Naive thymus-derived CD4-positive, alpha-beta T cell (primary cell): ENCODE data around the gene RTL9. TPM values are rescaled to one million over a fixed set of nuclear protein-coding genes. Genes with fewer than 3 reads are reported as not detected.
A peak's percentile ranks its signal among the peaks of the same experiment; 100 is the strongest.
"Not testable (repeated sequence)": the region's sequence is repeated elsewhere in the genome, so short reads cannot be mapped to it uniquely, and the experiment has no call there.

Source experiments
- ATAC-seq: fragments of 150-1000 bp; cut with Tn5 transposase; 2 replicates; pipeline ENCODE4 v1.10.0; 2021; ENCODE audit warnings: mild to moderate bottlenecking, moderate library complexity
- CTCF ChIA-PET: fragments of 350-600 bp; sonication (Branson Sonifier 250); formaldehyde crosslinking; loops from one replicate; lab custom pipeline; 2021; ENCODE audit warnings: antibody characterized with exemption; lab: Charles Lee
- POLR2A ChIA-PET: fragments of 350-600 bp; sonication (Branson Sonifier 250); formaldehyde crosslinking; loops from one replicate; lab custom pipeline; 2021; ENCODE audit warnings: antibody characterized with exemption, inconsistent platforms; lab: Charles Lee
- DNase-seq, 9 donors: peaks; one replicate each; pipeline versions ENCODE4 v3.0.0 to v3.0.0-alpha.2; 2020 to 2022; ENCODE audit warnings: mixed read lengths in 1 of 9
- H3K27ac ChIP-seq: one replicate; pipeline ENCODE4 v1.7.0; 2013; ENCODE audit warnings: mild to moderate bottlenecking, low read depth, low read length, moderate library complexity
- H3K27me3 ChIP-seq, 2 donors: one replicate each; pipeline ENCODE4 v1.7.0; 2013; ENCODE audit warnings: low read length in 2 of 2, mild to moderate bottlenecking in 2 of 2, moderate library complexity in 2 of 2; ENCODE audit not compliant: control insufficient read depth in 2 of 2, insufficient read depth in 2 of 2
- H3K36me3 ChIP-seq, 3 experiments: 1 replicate in 2 of 3; 2 replicates in 1 of 3; pipeline ENCODE4 v1.7.0; 2013; ENCODE audit warnings: low read length in 3 of 3, mild to moderate bottlenecking in 3 of 3, moderate library complexity in 1 of 3; ENCODE audit not compliant: insufficient read depth in 3 of 3, control insufficient read depth in 2 of 3
- H3K4me1 ChIP-seq, 2 donors: one replicate each; pipeline ENCODE4 v1.7.0; 2013; ENCODE audit warnings: low read length in 2 of 2, mild to moderate bottlenecking in 2 of 2, moderate library complexity in 1 of 2; ENCODE audit not compliant: control insufficient read depth in 2 of 2, insufficient read depth in 2 of 2
- H3K4me3 ChIP-seq: 2 replicates; pipeline ENCODE4 v1.7.0; 2013; ENCODE audit warnings: mild to moderate bottlenecking, low read length
- H3K9me3 ChIP-seq, 3 experiments: 1 replicate in 2 of 3; 2 replicates in 1 of 3; pipeline ENCODE4 v1.7.0; 2013; ENCODE audit warnings: low read length in 3 of 3; ENCODE audit not compliant: control insufficient read depth in 2 of 3
- H3K27ac Mint-ChIP-seq, 9 donors: one replicate each; pipeline ENCODE4 v1.8.0; 2020 to 2022; ENCODE audit warnings: mixed read lengths in 9 of 9, mild to moderate bottlenecking in 8 of 9, moderate library complexity in 5 of 9, inconsistent platforms in 2 of 9
- H3K27me3 Mint-ChIP-seq, 5 donors: one replicate each; pipeline ENCODE4 v1.8.0; 2021 to 2022; ENCODE audit warnings: mixed read lengths in 5 of 5, mild to moderate bottlenecking in 1 of 5
- H3K36me3 Mint-ChIP-seq, 5 donors: one replicate each; pipeline ENCODE4 v1.8.0; 2020 to 2022; ENCODE audit warnings: mixed read lengths in 5 of 5, mild to moderate bottlenecking in 3 of 5, inconsistent platforms in 1 of 5
- H3K4me1 Mint-ChIP-seq, 7 donors: one replicate each; pipeline ENCODE4 v1.8.0; 2020 to 2022; ENCODE audit warnings: mixed read lengths in 7 of 7, mild to moderate bottlenecking in 3 of 7, inconsistent platforms in 1 of 7
- H3K4me3 Mint-ChIP-seq, 10 donors: one replicate each; pipeline ENCODE4 v1.8.0; 2020 to 2022; ENCODE audit warnings: mild to moderate bottlenecking in 10 of 10, mixed read lengths in 10 of 10, moderate library complexity in 6 of 10, inconsistent platforms in 2 of 10
- H3K9me3 Mint-ChIP-seq, 11 donors: one replicate each; pipeline ENCODE4 v1.8.0; 2020 to 2022; ENCODE audit warnings: mixed read lengths in 11 of 11, mild to moderate bottlenecking in 4 of 11, inconsistent platforms in 1 of 11, moderate library complexity in 1 of 11
- intact Hi-C, 2 donors: fragments of 100-400 bp; cut with micrococcal nuclease; formaldehyde crosslinking; loops; one replicate each; pipeline ENCODE4 v1.15.1; 2023
- polyA plus RNA-seq, 2 donors: library from polyadenylated mRNA; unstranded; fragments of 300-500 nt; fragmentation: Illumina TruSeq; gene quantifications; one replicate each; pipeline ENCODE4 v1.2.3, GENCODE V29; 2021
- total RNA-seq, 6 experiments: library from RNA in 5 of 6; stranded (reverse) in 5 of 6; gene quantifications; 1 replicate in 5 of 6; 2 replicates in 1 of 6; pipeline ENCODE4 v1.2.3 and lab custom pipeline; 2021 to 2026

Gene RTL9
- total and polyA plus RNA-seq, 7 experiments from 2014 or later: not detected

- H3K4me3 ChIP-seq: no peak overlapping the region
- Mint-ChIP-seq H3K36me3 (no peaks in the 10 kb centered on the region), H3K9me3 (no peaks in the 10 kb centered on the region), H3K27me3 (peaks cover 0 to 7% (median 0%) of the 10 kb centered on the region in 5 donors), H3K4me1 (no peaks in the 10 kb centered on the region), H3K4me3 (no peak overlapping the region), H3K27ac (no peak overlapping the region)
- ChIA-PET CTCF (interaction anchor here (0.8 to 1.5 kb wide), 2 partner anchors 240 to 242 kb away, joined by 3 to 5 read pairs; no protein-coding TSS in a partner anchor), POLR2A (no interaction called here)
- DNase-seq (no peak), ATAC-seq (no peak)
- no peak overlapping the region for H3K27ac ChIP-seq
- H3K27me3 ChIP-seq: no peaks in the 10 kb centered on the region
- no peaks in the 10 kb centered on the region for H3K9me3 ChIP-seq
- intact Hi-C loops: loop anchor here in 1 of 2 donors (2.0 kb wide), 1 partner anchor 240 kb away; no protein-coding TSS in a partner anchor
- no peaks in the 10 kb centered on the region for H3K4me1 ChIP-seq
- no peaks in the 10 kb centered on the region for H3K36me3 ChIP-seq
Observed at GRCh38 chrX:110401135-110401534, 42.5 kb downstream of the RTL9 start.

GRCh38 chrX:110402091-110402849, 43.6 kb downstream of the RTL9 start:
- no peaks in the 10 kb centered on the region for H3K36me3 ChIP-seq
- no peaks in the 10 kb centered on the region for H3K9me3 Mint-ChIP-seq
- H3K9me3 ChIP-seq: no peaks in the 10 kb centered on the region
- H3K4me1 Mint-ChIP-seq: no peaks in the 10 kb centered on the region
- POLR2A ChIA-PET: no interaction called here
- no peak overlapping the region for H3K4me3 ChIP-seq
- DNase-seq: no peak
- H3K27ac Mint-ChIP-seq: no peak overlapping the region
- H3K4me1 ChIP-seq: no peaks in the 10 kb centered on the region
- H3K27me3 ChIP-seq: no peaks in the 10 kb centered on the region
- no peak overlapping the region for H3K4me3 Mint-ChIP-seq
- CTCF ChIA-PET: interaction anchor here (0.8 to 1.5 kb wide), 5 partner anchors 19 to 245 kb away, joined by 3 to 7 read pairs (median 3); no protein-coding TSS in a partner anchor
- no peaks in the 10 kb centered on the region for H3K36me3 Mint-ChIP-seq
- ATAC-seq: no peak
- H3K27me3 Mint-ChIP-seq: peaks cover 0 to 7% (median 0%) of the 10 kb centered on the region in 5 donors
- no peak overlapping the region for H3K27ac ChIP-seq
- intact Hi-C loops: no loop called here

- ChIA-PET CTCF (interaction anchor here (0.8 to 1.5 kb wide), 5 partner anchors 20 to 246 kb away, joined by 3 to 7 read pairs (median 3); no protein-coding TSS in a partner anchor), POLR2A (no interaction called here)
- intact Hi-C loops: no loop called here
- no peak overlapping the region for H3K27ac ChIP-seq
- ATAC-seq: no peak
- no peak overlapping the region for H3K4me3 ChIP-seq
- H3K4me1 ChIP-seq: no peaks in the 10 kb centered on the region
- no peaks in the 10 kb centered on the region for H3K9me3 ChIP-seq
- no peaks in the 10 kb centered on the region for H3K27me3 ChIP-seq
- Mint-ChIP-seq H3K27me3 (peaks cover 0 to 7% (median 0%) of the 10 kb centered on the region in 5 donors), H3K27ac (no peak overlapping the region), H3K36me3 (no peaks in the 10 kb centered on the region), H3K4me1 (no peaks in the 10 kb centered on the region), H3K9me3 (peaks cover 0 to 2% (median 0%) of the 10 kb centered on the region in 11 donors), H3K4me3 (no peak overlapping the region)
- no peak for DNase-seq
- no peaks in the 10 kb centered on the region for H3K36me3 ChIP-seq
Observed at GRCh38 chrX:110402850-110403221, 44.2 kb downstream of the RTL9 start.

- peaks cover 0 to 7% (median 0%) of the 10 kb centered on the region in 5 donors for H3K27me3 Mint-ChIP-seq
- Histone ChIP-seq H3K27ac (no peak overlapping the region), H3K9me3 (no peaks in the 10 kb centered on the region), H3K36me3 (no peaks in the 10 kb centered on the region), H3K4me1 (no peaks in the 10 kb centered on the region), H3K4me3 (no peak overlapping the region), H3K27me3 (no peaks in the 10 kb centered on the region)
- intact Hi-C loops: no loop called here
- no peak overlapping the region for H3K4me3 Mint-ChIP-seq
- no peaks in the 10 kb centered on the region for H3K36me3 Mint-ChIP-seq
- DNase-seq (no peak), ATAC-seq (no peak)
- ChIA-PET POLR2A (no interaction called here), CTCF (interaction anchor here (1.1 to 1.5 kb wide), 4 partner anchors 241 to 247 kb away, joined by 3 to 7 read pairs (median 4); no protein-coding TSS in a partner anchor)
- no peaks in the 10 kb centered on the region for H3K4me1 Mint-ChIP-seq
- peaks cover 0 to 2% (median 0%) of the 10 kb centered on the region in 11 donors for H3K9me3 Mint-ChIP-seq
- H3K27ac Mint-ChIP-seq: no peak overlapping the region
Observed at GRCh38 chrX:110403441-110404238, 45.0 kb downstream of the RTL9 start.

GRCh38 chrX:110404376-110404775, 45.7 kb downstream of the RTL9 start:
- H3K4me3 Mint-ChIP-seq: no peak overlapping the region
- peaks cover 0 to 7% (median 0%) of the 10 kb centered on the region in 5 donors for H3K27me3 Mint-ChIP-seq
- H3K36me3 Mint-ChIP-seq: no peaks in the 10 kb centered on the region
- no peak overlapping the region for H3K27ac ChIP-seq
- ATAC-seq: no peak
- no peak for DNase-seq
- no peak overlapping the region for H3K4me3 ChIP-seq
- H3K4me1 Mint-ChIP-seq: no peaks in the 10 kb centered on the region
- H3K36me3 ChIP-seq: no peaks in the 10 kb centered on the region
- POLR2A ChIA-PET: no interaction called here
- peak overlapping the region in 1 of 9 donors; percentile 63 for H3K27ac Mint-ChIP-seq
- no peaks in the 10 kb centered on the region for H3K9me3 ChIP-seq
- no peaks in the 10 kb centered on the region for H3K4me1 ChIP-seq
- H3K9me3 Mint-ChIP-seq: peaks cover 0 to 2% (median 0%) of the 10 kb centered on the region in 11 donors
- CTCF ChIA-PET: interaction anchor here (0.6 to 1.1 kb wide), 2 partner anchors 245 to 318 kb away, joined by 3 read pairs; no protein-coding TSS in a partner anchor
- H3K27me3 ChIP-seq: no peaks in the 10 kb centered on the region
- intact Hi-C loops: no loop called here

- DNase-seq, H3K9me3 ChIP-seq, intact Hi-C loops, H3K27me3 Mint-ChIP-seq, H3K4me3 Mint-ChIP-seq, H3K36me3 ChIP-seq, H3K4me3 ChIP-seq, H3K27me3 ChIP-seq, H3K4me1 ChIP-seq, H3K4me1 Mint-ChIP-seq, H3K36me3 Mint-ChIP-seq, ATAC-seq, H3K27ac ChIP-seq, H3K9me3 Mint-ChIP-seq, H3K27ac Mint-ChIP-seq: not testable (repeated sequence)
- POLR2A ChIA-PET: interaction anchor here (1.3 kb wide), 1 partner anchor 248 kb away, joined by 5 read pairs; no protein-coding TSS in a partner anchor
- CTCF ChIA-PET: interaction anchor here (2.4 to 7.6 kb wide), 2 partner anchors 247 to 693 kb away, joined by 8 to 152 read pairs; no protein-coding TSS in a partner anchor
Observed at GRCh38 chrX:110406250-110406649, 47.6 kb downstream of the RTL9 start.
